ENCODE measurements around the gene PSMD12.

PSMD12 gene

DNA sequence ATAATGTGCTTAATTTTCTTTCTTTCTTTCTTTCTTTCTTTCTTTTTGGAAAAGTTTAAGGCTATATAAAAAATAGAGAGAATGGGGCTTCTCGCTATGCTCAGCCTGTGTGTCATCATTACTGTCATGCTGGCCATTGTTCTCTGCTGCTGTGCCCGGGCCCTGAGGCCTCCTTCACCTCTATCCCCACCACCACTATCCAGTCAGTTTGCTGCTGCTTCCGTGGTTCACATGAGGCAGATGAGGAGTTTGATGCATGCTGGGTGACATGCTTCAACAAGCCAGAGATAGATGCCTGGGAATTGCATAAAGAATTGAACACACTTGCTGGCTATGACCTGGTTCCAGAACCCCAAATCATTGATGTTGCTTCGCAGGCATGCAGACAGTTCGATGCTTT is 47.0 kb upstream of the PSMD12 start:
- Histone ChIP-seq H2BK5ac (ENCODE audit: low read depth, low read length, poor library complexity, severe bottlenecking) (no peak overlapping the region), H3K27me3 (ENCODE audit: control insufficient read depth in 1 of 2, insufficient read depth in 1 of 2, low read length in 2 of 2) (no peaks in the 10 kb centered on the region), H3K36me3 (ENCODE audit: control insufficient read depth in 1 of 2, insufficient read depth in 2 of 2, low read depth in 1 of 2, low read length in 2 of 2) (no peaks in the 10 kb centered on the region), H2BK15ac (ENCODE audit: low read depth, poor library complexity, severe bottlenecking) (no peak overlapping the region), H2BK120ac (ENCODE audit: low read depth, low read length) (no peak overlapping the region), H3K9ac (ENCODE audit: low read length) (no peak overlapping the region), H4K8ac (ENCODE audit: low read length) (no peak overlapping the region), H3K4me3 (ENCODE audit: insufficient read depth in 1 of 2, low read depth in 1 of 2, low read length in 2 of 2) (no peak overlapping the region), H3K4me2 (ENCODE audit: low read length, poor library complexity, severe bottlenecking) (no peak overlapping the region), H4K91ac (ENCODE audit: low read length) (no peak overlapping the region), H3K27ac (ENCODE audit: low read length, poor library complexity, severe bottlenecking) (no peak overlapping the region), H3K4ac (ENCODE audit: low read depth in 1 of 2, low read length in 2 of 2) (no peak overlapping the region), H3K14ac (ENCODE audit: low read length in 2 of 2) (no peak overlapping the region), H2AK5ac (ENCODE audit: low read length, severe bottlenecking) (no peak overlapping the region), H2AFZ (ENCODE audit: low read depth, low read length) (no peak overlapping the region), H3K18ac (ENCODE audit: low read depth in 1 of 2, low read length in 2 of 2) (no peak overlapping the region), H2BK12ac (ENCODE audit: low read length in 2 of 2) (no peak overlapping the region), H3K23ac (ENCODE audit: low read length in 2 of 2) (no peak overlapping the region), H3K4me1 (ENCODE audit: control insufficient read depth, insufficient read depth, low read depth, low read length) (no peaks in the 10 kb centered on the region), H3K9me3 (ENCODE audit: control insufficient read depth, low read length) (no peaks in the 10 kb centered on the region), H3K79me1 (replicated peaks; ENCODE audit: low read length, poor library complexity, severe bottlenecking) (peaks cover 25% of the 10 kb centered on the region)
- DNase-seq = no peak
- WGBS = 95% methylated on average over 4 of the region's 5 CpGs

- Histone ChIP-seq H3K4me3 (ENCODE audit: insufficient read depth in 1 of 2, low read depth in 1 of 2, low read length in 2 of 2) (no peak overlapping the region), H3K4me2 (ENCODE audit: low read length, poor library complexity, severe bottlenecking) (no peak overlapping the region), H3K14ac (ENCODE audit: low read length in 2 of 2) (no peak overlapping the region), H4K91ac (ENCODE audit: low read length) (no peak overlapping the region), H3K4me1 (ENCODE audit: control insufficient read depth, insufficient read depth, low read depth, low read length) (no peaks in the 10 kb centered on the region), H3K9me3 (ENCODE audit: control insufficient read depth, low read length) (no peaks in the 10 kb centered on the region), H2BK12ac (ENCODE audit: low read length in 2 of 2) (no peak overlapping the region), H2AFZ (ENCODE audit: low read depth, low read length) (no peak overlapping the region), H3K18ac (ENCODE audit: low read depth in 1 of 2, low read length in 2 of 2) (no peak overlapping the region), H2BK120ac (ENCODE audit: low read depth, low read length) (no peak overlapping the region), H2AK5ac (ENCODE audit: low read length, severe bottlenecking) (no peak overlapping the region), H3K27me3 (ENCODE audit: control insufficient read depth in 1 of 2, insufficient read depth in 1 of 2, low read length in 2 of 2) (no peaks in the 10 kb centered on the region), H4K8ac (ENCODE audit: low read length) (no peak overlapping the region), H3K27ac (ENCODE audit: low read length, poor library complexity, severe bottlenecking) (no peak overlapping the region), H2BK15ac (ENCODE audit: low read depth, poor library complexity, severe bottlenecking) (no peak overlapping the region), H3K9ac (ENCODE audit: low read length) (no peak overlapping the region), H3K4ac (ENCODE audit: low read depth in 1 of 2, low read length in 2 of 2) (no peak overlapping the region), H3K23ac (ENCODE audit: low read length in 2 of 2) (no peak overlapping the region), H3K79me1 (replicated peaks; ENCODE audit: low read length, poor library complexity, severe bottlenecking) (peaks cover 26% of the 10 kb centered on the region), H3K36me3 (ENCODE audit: control insufficient read depth in 1 of 2, insufficient read depth in 2 of 2, low read depth in 1 of 2, low read length in 2 of 2) (no peaks in the 10 kb centered on the region), H2BK5ac (ENCODE audit: low read depth, low read length, poor library complexity, severe bottlenecking) (no peak overlapping the region)
- 100% methylated on average over 1 of the region's 2 CpGs for WGBS
- DNase-seq = no peak
Observed at GRCh38 chr17:67412941-67413340, 46.6 kb upstream of the PSMD12 start.

DNA sequence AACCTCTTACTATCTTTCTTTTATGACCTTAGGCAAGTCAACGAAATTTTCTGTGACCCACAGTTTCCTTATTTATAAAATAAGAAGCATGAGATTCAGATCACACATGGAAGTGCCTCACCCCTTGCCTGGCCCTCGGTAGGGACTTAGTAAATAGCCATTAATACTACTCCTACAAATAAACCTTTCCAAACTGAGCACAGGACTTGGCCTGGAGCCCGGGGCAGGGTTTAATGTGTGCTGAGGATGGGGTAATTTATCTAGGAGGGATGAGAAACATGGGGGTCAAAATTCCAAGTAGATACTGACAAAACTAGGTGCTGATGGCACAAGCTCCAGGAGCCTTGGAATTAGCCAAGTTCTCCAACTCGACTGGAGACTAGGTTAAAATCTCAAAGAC is 45.7 kb upstream of the PSMD12 start:
- H3K14ac ChIP-seq (ENCODE audit: low read length in 2 of 2) = no peak overlapping the region
- no peak overlapping the region for H3K4ac ChIP-seq (ENCODE audit: low read depth in 1 of 2, low read length in 2 of 2)
- no peak overlapping the region for H4K91ac ChIP-seq (ENCODE audit: low read length)
- no peak overlapping the region for H2BK15ac ChIP-seq (ENCODE audit: low read depth, poor library complexity, severe bottlenecking)
- WGBS = 84% methylated on average over 3 of the region's 4 CpGs
- H3K9me3 ChIP-seq (ENCODE audit: control insufficient read depth, low read length) = no peaks in the 10 kb centered on the region
- no peak overlapping the region for H3K4me3 ChIP-seq (ENCODE audit: insufficient read depth in 1 of 2, low read depth in 1 of 2, low read length in 2 of 2)
- no peak overlapping the region for H3K18ac ChIP-seq (ENCODE audit: low read depth in 1 of 2, low read length in 2 of 2)
- no peak overlapping the region for H3K9ac ChIP-seq (ENCODE audit: low read length)
- no peaks in the 10 kb centered on the region for H3K27me3 ChIP-seq (ENCODE audit: control insufficient read depth in 1 of 2, insufficient read depth in 1 of 2, low read length in 2 of 2)
- H3K27ac ChIP-seq (ENCODE audit: low read length, poor library complexity, severe bottlenecking) = no peak overlapping the region
- H2BK5ac ChIP-seq (ENCODE audit: low read depth, low read length, poor library complexity, severe bottlenecking) = no peak overlapping the region
- DNase-seq = no peak
- H3K4me2 ChIP-seq (ENCODE audit: low read length, poor library complexity, severe bottlenecking) = no peak overlapping the region
- no peak overlapping the region for H4K8ac ChIP-seq (ENCODE audit: low read length)
- H3K79me1 ChIP-seq (replicated peaks; ENCODE audit: low read length, poor library complexity, severe bottlenecking) = peaks cover 28% of the 10 kb centered on the region
- H2BK12ac ChIP-seq (ENCODE audit: low read length in 2 of 2) = no peak overlapping the region
- no peak overlapping the region for H2BK120ac ChIP-seq (ENCODE audit: low read depth, low read length)
- H2AK5ac ChIP-seq (ENCODE audit: low read length, severe bottlenecking) = no peak overlapping the region
- no peak overlapping the region for H3K23ac ChIP-seq (ENCODE audit: low read length in 2 of 2)
- H2AFZ ChIP-seq (ENCODE audit: low read depth, low read length) = no peak overlapping the region
- H3K36me3 ChIP-seq (ENCODE audit: control insufficient read depth in 1 of 2, insufficient read depth in 2 of 2, low read depth in 1 of 2, low read length in 2 of 2) = no peaks in the 10 kb centered on the region
- H3K4me1 ChIP-seq (ENCODE audit: control insufficient read depth, insufficient read depth, low read depth, low read length) = no peaks in the 10 kb centered on the region

GRCh38 chr17:67411397-67411796 is 45.0 kb upstream of the PSMD12 start:
- Histone ChIP-seq H3K9ac (ENCODE audit: low read length) (no peak overlapping the region), H3K14ac (ENCODE audit: low read length in 2 of 2) (no peak overlapping the region), H2BK12ac (ENCODE audit: low read length in 2 of 2) (no peak overlapping the region), H2BK5ac (ENCODE audit: low read depth, low read length, poor library complexity, severe bottlenecking) (no peak overlapping the region), H3K23ac (ENCODE audit: low read length in 2 of 2) (no peak overlapping the region), H3K79me1 (replicated peaks; ENCODE audit: low read length, poor library complexity, severe bottlenecking) (peaks cover 27% of the 10 kb centered on the region), H4K8ac (ENCODE audit: low read length) (no peak overlapping the region), H3K4me1 (ENCODE audit: control insufficient read depth, insufficient read depth, low read depth, low read length) (no peaks in the 10 kb centered on the region), H4K91ac (ENCODE audit: low read length) (no peak overlapping the region), H2BK120ac (ENCODE audit: low read depth, low read length) (no peak overlapping the region), H3K18ac (ENCODE audit: low read depth in 1 of 2, low read length in 2 of 2) (no peak overlapping the region), H3K36me3 (ENCODE audit: control insufficient read depth in 1 of 2, insufficient read depth in 2 of 2, low read depth in 1 of 2, low read length in 2 of 2) (no peaks in the 10 kb centered on the region), H3K4me2 (ENCODE audit: low read length, poor library complexity, severe bottlenecking) (no peak overlapping the region), H2AK5ac (ENCODE audit: low read length, severe bottlenecking) (no peak overlapping the region), H2BK15ac (ENCODE audit: low read depth, poor library complexity, severe bottlenecking) (no peak overlapping the region), H3K9me3 (ENCODE audit: control insufficient read depth, low read length) (no peaks in the 10 kb centered on the region), H3K4me3 (ENCODE audit: insufficient read depth in 1 of 2, low read depth in 1 of 2, low read length in 2 of 2) (no peak overlapping the region), H3K4ac (ENCODE audit: low read depth in 1 of 2, low read length in 2 of 2) (no peak overlapping the region), H3K27me3 (ENCODE audit: control insufficient read depth in 1 of 2, insufficient read depth in 1 of 2, low read length in 2 of 2) (no peaks in the 10 kb centered on the region), H3K27ac (ENCODE audit: low read length, poor library complexity, severe bottlenecking) (no peak overlapping the region), H2AFZ (ENCODE audit: low read depth, low read length) (no peak overlapping the region)
- WGBS = 96% methylated on average over 3 of the region's 4 CpGs
- DNase-seq = no peak

Data from mesenchymal stem cell (in vitro differentiated cells and primary cell).